ENCODE measurements around the gene PPP6R3.

GRCh38 chr11:68582416-68583040 lies 122.0 kb downstream of the PPP6R3 start:
- TF ChIP-seq CTCF (conservative IDR thresholded peaks at IDR 0.05), result no peak
- TF ChIP-seq EZH2 (IDR thresholded peaks at IDR 0.05; ENCODE audit: low read depth), result no peak
